ENCODE results near the gene TLX2.
A peak's percentile ranks its signal among the peaks of the same experiment; 100 is the strongest.
"Not testable (repeated sequence)": the region's sequence is repeated elsewhere in the genome, so short reads cannot be mapped to it uniquely, and the experiment has no call there.

TLX2 gene

GRCh38 chr2:74554820-74555531 is 40.7 kb downstream of the TLX2 start:
- DNase-seq (ENCODE audit: low spot score), result peak; percentile 67

DNA sequence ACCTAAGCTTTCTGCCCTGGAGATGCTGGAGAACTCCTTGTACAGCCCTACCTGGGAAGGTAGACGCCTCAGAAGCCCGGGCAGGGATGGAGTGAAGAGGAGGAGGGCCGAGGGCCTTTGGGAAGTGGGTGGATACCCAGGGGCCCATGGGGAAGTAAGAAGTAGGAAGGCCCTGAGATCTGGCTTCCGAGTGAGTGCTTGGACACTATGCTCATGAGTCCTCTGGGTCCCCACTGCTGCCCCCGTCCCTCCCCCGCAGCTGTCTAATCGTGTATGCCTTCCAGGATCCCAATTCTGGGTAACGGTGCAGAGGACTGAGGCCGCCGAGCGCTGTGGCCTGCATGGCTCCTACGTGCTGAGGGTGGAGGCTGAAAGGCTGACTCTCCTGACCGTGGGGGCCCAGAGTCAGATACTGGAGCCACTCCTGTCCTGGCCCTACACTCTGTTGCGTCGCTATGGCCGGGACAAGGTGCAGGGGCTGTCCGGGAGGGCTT is 41.4 kb downstream of the TLX2 start:
- no peak for DNase-seq (ENCODE audit: low spot score)

GRCh38 chr2:74556159-74556558 is 41.9 kb downstream of the TLX2 start:
- no peak for DNase-seq (ENCODE audit: low spot score)

DNA sequence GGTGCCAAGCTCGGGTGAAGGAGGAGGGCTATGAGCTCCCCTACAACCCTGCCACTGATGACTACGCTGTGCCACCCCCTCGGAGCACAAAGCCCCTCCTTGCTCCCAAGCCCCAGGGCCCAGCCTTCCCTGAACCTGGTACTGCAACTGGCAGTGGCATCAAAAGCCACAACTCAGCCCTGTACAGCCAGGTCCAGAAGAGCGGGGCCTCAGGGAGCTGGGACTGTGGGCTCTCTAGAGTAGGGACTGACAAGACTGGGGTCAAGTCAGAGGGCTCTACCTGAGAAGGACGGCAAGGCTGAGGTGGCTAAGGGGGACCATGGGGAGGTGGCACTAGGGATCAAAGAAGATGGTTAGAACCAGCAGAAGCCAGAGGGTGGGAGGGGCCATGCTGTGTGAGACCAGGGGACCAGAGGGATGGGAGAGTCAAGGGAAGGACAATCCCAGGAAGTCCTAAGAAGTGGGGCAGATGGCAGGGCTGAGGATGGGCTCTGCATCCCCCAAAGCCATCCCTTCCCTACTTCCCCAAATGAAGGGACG is 42.7 kb downstream of the TLX2 start:
- DNase-seq (ENCODE audit: low spot score), result no peak

- no peak for DNase-seq (ENCODE audit: low spot score)
These were observed 44.3 kb downstream of the TLX2 start for GRCh38 chr2:74558284-74559230.

GRCh38 chr2:74559912-74560311 is 45.7 kb downstream of the TLX2 start:
- DNase-seq (ENCODE audit: low spot score), result no peak

DNA sequence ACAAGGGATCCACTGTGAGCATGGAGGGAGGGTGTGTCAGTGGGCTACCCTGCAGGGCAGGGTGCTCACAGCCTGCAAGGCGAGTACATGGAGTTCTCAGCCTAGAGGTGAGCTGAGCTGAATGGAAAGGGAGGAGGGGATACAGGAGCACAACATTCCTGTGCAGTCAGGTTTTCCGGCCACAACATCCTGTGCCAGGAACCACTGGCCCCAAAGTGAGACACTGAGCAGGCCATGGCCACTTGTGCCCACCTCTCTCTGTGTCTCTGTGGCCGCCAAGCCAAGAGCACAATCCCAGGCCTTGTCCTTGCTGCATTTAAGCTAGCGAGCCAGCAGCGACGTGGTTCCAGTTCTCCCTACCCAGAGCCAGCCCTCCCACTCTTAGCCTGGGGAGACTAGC is 46.3 kb downstream of the TLX2 start:
- no peak for DNase-seq (ENCODE audit: low spot score)

- DNase-seq (ENCODE audit: low spot score), result not testable (repeated sequence)
These were observed 46.8 kb downstream of the TLX2 start for GRCh38 chr2:74561022-74561421.

- no peak for DNase-seq (ENCODE audit: low spot score)
These were observed 48.0 kb downstream of the TLX2 start for GRCh38 chr2:74562126-74562775.

- DNase-seq (ENCODE audit: low spot score), result no peak
These were observed 50.0 kb downstream of the TLX2 start for GRCh38 chr2:74564222-74564621.

DNA sequence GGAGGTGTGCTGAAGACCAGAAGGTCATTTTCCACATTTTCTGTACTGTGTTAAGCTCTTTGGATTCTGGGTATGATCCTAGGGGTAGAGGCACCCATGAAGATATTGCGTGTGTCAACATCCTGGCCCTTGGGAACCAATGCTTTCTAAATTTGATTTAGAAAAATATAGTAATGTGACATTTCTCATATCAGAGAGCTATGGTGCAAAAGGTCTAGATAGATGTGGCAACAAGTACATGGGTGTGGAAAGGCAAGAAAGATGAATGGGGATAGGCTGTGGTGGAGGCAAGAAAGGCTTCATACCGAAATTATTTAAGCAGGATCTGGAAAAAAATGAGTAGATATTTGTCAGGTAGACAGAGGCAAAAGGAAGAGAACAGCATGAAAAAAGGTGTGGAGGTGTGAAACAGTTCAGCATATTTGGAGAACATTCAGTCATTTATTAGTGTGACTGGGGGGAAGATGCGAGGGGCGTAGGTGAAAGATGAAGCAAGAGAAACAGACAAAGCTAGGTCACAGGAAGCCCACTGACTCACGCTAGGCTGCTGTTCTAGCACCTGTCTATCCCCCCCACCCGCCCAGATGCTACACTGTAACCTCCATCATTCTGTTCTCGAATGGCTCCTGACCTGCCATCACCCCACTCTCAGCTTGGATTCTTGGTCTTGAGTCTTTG is 52.0 kb downstream of the TLX2 start:
- DNase-seq (ENCODE audit: low spot score), result no peak

GRCh38 chr2:74566754-74567085 is 52.5 kb downstream of the TLX2 start:
- DNase-seq (ENCODE audit: low spot score), result peak; percentile 45

Measured in AG08396 (cell line).